GM21367 (cell line): ENCODE results near the gene LDB2.

ENCODE experiments used
- ATAC-seq: cut with Tn5 transposase; IDR thresholded peaks from one replicate; pipeline ENCODE4 v1.9.1; 2021; ENCODE audit not compliant: unreplicated experiment

Gene LDB2

GRCh38 chr4:16760617-16761363 lies 137.7 kb downstream of the LDB2 start:
- no peak for ATAC-seq

- no peak for ATAC-seq
These were observed 138.4 kb downstream of the LDB2 start for GRCh38 chr4:16759931-16760582.

GRCh38 chr4:16758816-16759215 lies 139.6 kb downstream of the LDB2 start:
- no peak for ATAC-seq

GRCh38 chr4:16758255-16758654 lies 140.2 kb downstream of the LDB2 start:
- no peak for ATAC-seq

GRCh38 chr4:16757080-16757521 lies 141.3 kb downstream of the LDB2 start:
- ATAC-seq, result no peak

- ATAC-seq, result no peak
These were observed 144.3 kb downstream of the LDB2 start for GRCh38 chr4:16754104-16754503.

- no peak for ATAC-seq
These were observed 146.3 kb downstream of the LDB2 start for GRCh38 chr4:16752150-16752549.

GRCh38 chr4:16750882-16751642 lies 147.4 kb downstream of the LDB2 start:
- ATAC-seq, result no peak

- ATAC-seq, result no peak
These were observed 148.2 kb downstream of the LDB2 start for GRCh38 chr4:16750216-16750615.

- no peak for ATAC-seq
These were observed 152.6 kb downstream of the LDB2 start for GRCh38 chr4:16745887-16746286.

- no peak for ATAC-seq
These were observed 153.3 kb downstream of the LDB2 start for GRCh38 chr4:16745009-16745635.

GRCh38 chr4:16741287-16741686 lies 157.2 kb downstream of the LDB2 start:
- no peak for ATAC-seq

GRCh38 chr4:16739997-16740624 lies 158.3 kb downstream of the LDB2 start:
- ATAC-seq, result no peak

GRCh38 chr4:16738558-16738957 lies 159.9 kb downstream of the LDB2 start:
- no peak for ATAC-seq

GRCh38 chr4:16733509-16733908 lies 164.9 kb downstream of the LDB2 start:
- no peak for ATAC-seq

- ATAC-seq, result no peak
These were observed 165.7 kb downstream of the LDB2 start for GRCh38 chr4:16732741-16733140.

GRCh38 chr4:16731776-16732380 lies 166.6 kb downstream of the LDB2 start:
- no peak for ATAC-seq

- ATAC-seq, result no peak
These were observed 167.8 kb downstream of the LDB2 start for GRCh38 chr4:16730522-16731205.

GRCh38 chr4:16729336-16729735 lies 169.1 kb downstream of the LDB2 start:
- no peak for ATAC-seq

GRCh38 chr4:16728849-16729248 lies 169.6 kb downstream of the LDB2 start:
- ATAC-seq, result no peak
